OCI-LY3 (cell line): ENCODE results near the gene NAGPA.

Experiments
- EZH2phosphoT487 ChIP-seq: fragments of 200-600 bp; shearing (Covaris generic); IDR thresholded peaks from 2 replicates; pipeline ENCODE4 v1.6.1; 2018; ENCODE audit warnings: antibody characterized with exemption, mixed run types, low read depth
- TF ChIP-seq, protein P1 (sequence below): fragments of 200-600, 300-600 bp; sonication (generic); IDR thresholded peaks from 2 replicates; pipeline ENCODE4 v1.5.1; 2014; ENCODE audit warnings: antibody characterized with exemption, low read length, low read depth

GRCh38 chr16:4987250-4987579 lies 46.5 kb downstream of the NAGPA start:
- TF ChIP-seq, protein P1, sequence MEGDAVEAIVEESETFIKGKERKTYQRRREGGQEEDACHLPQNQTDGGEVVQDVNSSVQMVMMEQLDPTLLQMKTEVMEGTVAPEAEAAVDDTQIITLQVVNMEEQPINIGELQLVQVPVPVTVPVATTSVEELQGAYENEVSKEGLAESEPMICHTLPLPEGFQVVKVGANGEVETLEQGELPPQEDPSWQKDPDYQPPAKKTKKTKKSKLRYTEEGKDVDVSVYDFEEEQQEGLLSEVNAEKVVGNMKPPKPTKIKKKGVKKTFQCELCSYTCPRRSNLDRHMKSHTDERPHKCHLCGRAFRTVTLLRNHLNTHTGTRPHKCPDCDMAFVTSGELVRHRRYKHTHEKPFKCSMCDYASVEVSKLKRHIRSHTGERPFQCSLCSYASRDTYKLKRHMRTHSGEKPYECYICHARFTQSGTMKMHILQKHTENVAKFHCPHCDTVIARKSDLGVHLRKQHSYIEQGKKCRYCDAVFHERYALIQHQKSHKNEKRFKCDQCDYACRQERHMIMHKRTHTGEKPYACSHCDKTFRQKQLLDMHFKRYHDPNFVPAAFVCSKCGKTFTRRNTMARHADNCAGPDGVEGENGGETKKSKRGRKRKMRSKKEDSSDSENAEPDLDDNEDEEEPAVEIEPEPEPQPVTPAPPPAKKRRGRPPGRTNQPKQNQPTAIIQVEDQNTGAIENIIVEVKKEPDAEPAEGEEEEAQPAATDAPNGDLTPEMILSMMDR, result no peak
- no peak for TF ChIP-seq EZH2phosphoT487
